Measurements from ENCODE around the gene SLC9A8. TPM values are rescaled to one million over a fixed set of nuclear protein-coding genes. Genes with fewer than 3 reads are reported as not detected.

SLC9A8 gene
- total and polyA plus RNA-seq, 7 donors: 6.1 to 19.4 (median 10.6) TPM

- 92 to 94% (median 93%) methylated on average over 29 of the region's 29 CpGs for WGBS, 3 donors
- no peaks in the 10 kb centered on the region for H3K9me3 ChIP-seq
- peaks cover 4 to 58% of the 10 kb centered on the region in 2 donors for H3K36me3 ChIP-seq (ENCODE audit: insufficient read depth in 1 of 2, low read depth in 1 of 2)
These were observed 92.9 kb downstream of the SLC9A8 start for GRCh38 chr20:49905415-49906091.

GRCh38 chr20:49906101-49906604 is 93.5 kb downstream of the SLC9A8 start:
- TF ChIP-seq, protein P1, sequence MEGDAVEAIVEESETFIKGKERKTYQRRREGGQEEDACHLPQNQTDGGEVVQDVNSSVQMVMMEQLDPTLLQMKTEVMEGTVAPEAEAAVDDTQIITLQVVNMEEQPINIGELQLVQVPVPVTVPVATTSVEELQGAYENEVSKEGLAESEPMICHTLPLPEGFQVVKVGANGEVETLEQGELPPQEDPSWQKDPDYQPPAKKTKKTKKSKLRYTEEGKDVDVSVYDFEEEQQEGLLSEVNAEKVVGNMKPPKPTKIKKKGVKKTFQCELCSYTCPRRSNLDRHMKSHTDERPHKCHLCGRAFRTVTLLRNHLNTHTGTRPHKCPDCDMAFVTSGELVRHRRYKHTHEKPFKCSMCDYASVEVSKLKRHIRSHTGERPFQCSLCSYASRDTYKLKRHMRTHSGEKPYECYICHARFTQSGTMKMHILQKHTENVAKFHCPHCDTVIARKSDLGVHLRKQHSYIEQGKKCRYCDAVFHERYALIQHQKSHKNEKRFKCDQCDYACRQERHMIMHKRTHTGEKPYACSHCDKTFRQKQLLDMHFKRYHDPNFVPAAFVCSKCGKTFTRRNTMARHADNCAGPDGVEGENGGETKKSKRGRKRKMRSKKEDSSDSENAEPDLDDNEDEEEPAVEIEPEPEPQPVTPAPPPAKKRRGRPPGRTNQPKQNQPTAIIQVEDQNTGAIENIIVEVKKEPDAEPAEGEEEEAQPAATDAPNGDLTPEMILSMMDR (IDR thresholded peaks at IDR 0.05): no peak
- WGBS, 3 donors: 89 to 90% (median 90%) methylated on average over 30 to 37 of the region's 37 CpGs
- H3K27ac ChIP-seq: no peak overlapping the region
- H3K4me1 ChIP-seq: peaks cover 23% of the 10 kb centered on the region
- H3K4me3 ChIP-seq: no peak overlapping the region
- no peaks in the 10 kb centered on the region for H3K27me3 ChIP-seq (ENCODE audit: insufficient read depth in 3 of 3, low read length in 2 of 3)
- intact Hi-C loops (cut with DNase I): no loop called here
- peaks cover 4 to 58% of the 10 kb centered on the region in 2 donors for H3K36me3 ChIP-seq (ENCODE audit: insufficient read depth in 1 of 2, low read depth in 1 of 2)
- no peak for ATAC-seq
- no peaks in the 10 kb centered on the region for H3K9me3 ChIP-seq
- DNase-seq: no peak

More at GRCh38 chr20:49905415-49906091, 92.9 kb downstream of the SLC9A8 start:
- ATAC-seq (no peak), DNase-seq (no peak)
- H3K4me1 ChIP-seq: peaks cover 18% of the 10 kb centered on the region
- TF ChIP-seq, protein P1 (IDR thresholded peaks at IDR 0.05): no peak
- intact Hi-C loops (cut with DNase I): no loop called here
- no peak overlapping the region for H3K4me3 ChIP-seq
- H3K27ac ChIP-seq: no peak overlapping the region
- no peaks in the 10 kb centered on the region for H3K27me3 ChIP-seq (ENCODE audit: insufficient read depth in 3 of 3, low read length in 2 of 3)

- intact Hi-C loops (cut with DNase I): no loop called here
- Histone ChIP-seq H3K9me3 (no peaks in the 10 kb centered on the region), H3K27me3 (ENCODE audit: insufficient read depth in 3 of 3, low read length in 2 of 3) (no peaks in the 10 kb centered on the region), H3K36me3 (ENCODE audit: insufficient read depth in 1 of 2, low read depth in 1 of 2) (peaks cover 4 to 58% of the 10 kb centered on the region in 2 donors), H3K4me3 (no peak overlapping the region), H3K27ac (no peak overlapping the region), H3K4me1 (peaks cover 26% of the 10 kb centered on the region)
- DNase-seq: no peak
- TF ChIP-seq, protein P1 (IDR thresholded peaks at IDR 0.05): no peak
- 89 to 93% (median 92%) methylated on average over 15 of the region's 15 CpGs for WGBS, 3 donors
- no peak for ATAC-seq
These were observed 94.1 kb downstream of the SLC9A8 start for GRCh38 chr20:49906615-49907154.

- intact Hi-C loops (cut with DNase I): no loop called here
- TF ChIP-seq, protein P1 (IDR thresholded peaks at IDR 0.05): no peak
- DNase-seq (no peak), ATAC-seq (no peak)
- 81 to 90% (median 82%) methylated on average over 19 of the region's 19 CpGs for WGBS, 3 donors
- peak overlapping the region; percentile 41 for H3K27ac ChIP-seq
- no peak overlapping the region for H3K4me3 ChIP-seq
- H3K9me3 ChIP-seq: no peaks in the 10 kb centered on the region
- H3K36me3 ChIP-seq (ENCODE audit: insufficient read depth in 1 of 2, low read depth in 1 of 2): peaks cover 4 to 58% of the 10 kb centered on the region in 2 donors
- H3K27me3 ChIP-seq (ENCODE audit: insufficient read depth in 3 of 3, low read length in 2 of 3): no peaks in the 10 kb centered on the region
- H3K4me1 ChIP-seq: peaks cover 35% of the 10 kb centered on the region
These were observed 95.0 kb downstream of the SLC9A8 start for GRCh38 chr20:49907405-49908257.
